ENCODE data around the gene OR1L8. TPM values are rescaled to one million over a fixed set of nuclear protein-coding genes. Genes with fewer than 3 reads are reported as not detected.

The OR1L8 gene
- total RNA-seq, 1 donor from 2014 or later, result 0.67 TPM

- no peak for DNase-seq (ENCODE audit: low read depth)
- no peak for TF ChIP-seq CTCF (IDR thresholded peaks at IDR 0.05; ENCODE audit: insufficient read depth, low read length, poor library complexity, severe bottlenecking)
- no peak within 1 kb of the TSS for H3K4me3 ChIP-seq (ENCODE audit: low read depth, low read length)
- no peaks in the 10 kb centered on the region for H3K27me3 ChIP-seq (ENCODE audit: control insufficient read depth, insufficient read depth, low read length)
- H3K36me3 ChIP-seq (ENCODE audit: control insufficient read depth, insufficient read depth, low read length), result no peaks in the 10 kb centered on the region
Observed at GRCh38 chr9:122527193-122527592, 56.0 kb downstream of the OR1L8 start, which contains the start of gene OR1N1. OR1N1 (minus strand) TSS chr9:122527293; CDS start chr9:122527293, 0 bp downstream.

- no peak for DNase-seq (ENCODE audit: low read depth)
- Histone ChIP-seq H3K36me3 (ENCODE audit: control insufficient read depth, insufficient read depth, low read length) (no peaks in the 10 kb centered on the region), H3K4me3 (ENCODE audit: low read depth, low read length) (no peak overlapping the region), H3K27me3 (ENCODE audit: control insufficient read depth, insufficient read depth, low read length) (no peaks in the 10 kb centered on the region)
- TF ChIP-seq CTCF (IDR thresholded peaks at IDR 0.05; ENCODE audit: insufficient read depth, low read length, poor library complexity, severe bottlenecking), result no peak
Observed at GRCh38 chr9:122526602-122527001, 56.6 kb downstream of the OR1L8 start.

GRCh38 chr9:122519376-122519775, 63.8 kb downstream of the OR1L8 start:
- Histone ChIP-seq H3K36me3 (ENCODE audit: control insufficient read depth, insufficient read depth, low read length) (no peaks in the 10 kb centered on the region), H3K4me3 (ENCODE audit: low read depth, low read length) (no peak overlapping the region), H3K27me3 (ENCODE audit: control insufficient read depth, insufficient read depth, low read length) (no peaks in the 10 kb centered on the region)
- no peak for DNase-seq (ENCODE audit: low read depth)
- no peak for TF ChIP-seq CTCF (IDR thresholded peaks at IDR 0.05; ENCODE audit: insufficient read depth, low read length, poor library complexity, severe bottlenecking)

- no peak for DNase-seq (ENCODE audit: low read depth)
- Histone ChIP-seq H3K27me3 (ENCODE audit: control insufficient read depth, insufficient read depth, low read length) (no peaks in the 10 kb centered on the region), H3K36me3 (ENCODE audit: control insufficient read depth, insufficient read depth, low read length) (no peaks in the 10 kb centered on the region), H3K4me3 (ENCODE audit: low read depth, low read length) (no peak within 1 kb of the TSS)
- no peak for TF ChIP-seq CTCF (IDR thresholded peaks at IDR 0.05; ENCODE audit: insufficient read depth, low read length, poor library complexity, severe bottlenecking)
Observed at GRCh38 chr9:122518841-122519240, 64.3 kb downstream of the OR1L8 start, which contains the start of gene OR1J4. OR1J4 (plus strand) TSS chr9:122519141; CDS start chr9:122519141, 0 bp downstream.

- Histone ChIP-seq H3K27me3 (ENCODE audit: control insufficient read depth, insufficient read depth, low read length) (no peaks in the 10 kb centered on the region), H3K4me3 (ENCODE audit: low read depth, low read length) (no peak overlapping the region), H3K36me3 (ENCODE audit: control insufficient read depth, insufficient read depth, low read length) (no peaks in the 10 kb centered on the region)
- no peak for TF ChIP-seq CTCF (IDR thresholded peaks at IDR 0.05; ENCODE audit: insufficient read depth, low read length, poor library complexity, severe bottlenecking)
- DNase-seq (ENCODE audit: low read depth), result no peak
Observed at GRCh38 chr9:122518226-122518625, 65.0 kb downstream of the OR1L8 start.

Other genes with a start within 250 kb of the OR1L8 start
- 0.04 and 0.07 TPM in 2 replicates for gene PTGS1, start 212.4 kb downstream of the OR1L8 start, total RNA-seq
- gene OR1J1, start 105.5 kb downstream of the OR1L8 start, total RNA-seq, result not detected in 2 replicates
- gene OR1J2, start 72.6 kb downstream of the OR1L8 start, total RNA-seq, result not detected in 2 replicates
- gene OR1J4, start 64.2 kb downstream of the OR1L8 start, total RNA-seq, result not detected in 2 replicates
- not detected in 2 replicates for gene OR1N1, start 56.1 kb downstream of the OR1L8 start, total RNA-seq
- not detected in 2 replicates for gene OR1N2, start 30.3 kb downstream of the OR1L8 start, total RNA-seq
- not detected in 2 replicates for gene OR1Q1, start 31.4 kb upstream of the OR1L8 start, total RNA-seq
- gene OR1B1, start 74.2 kb upstream of the OR1L8 start, total RNA-seq, result not detected in 2 replicates
- gene OR1L1, start 78.3 kb upstream of the OR1L8 start, total RNA-seq, result not detected in 2 replicates
- not detected in 2 replicates for gene OR1L3, start 91.7 kb upstream of the OR1L8 start, total RNA-seq
- not detected in 2 replicates for gene OR1L4, start 140.6 kb upstream of the OR1L8 start, total RNA-seq
- not detected in 2 replicates for gene OR1L6, start 158.9 kb upstream of the OR1L8 start, total RNA-seq
- not detected in 2 replicates for gene OR5C1, start 205.5 kb upstream of the OR1L8 start, total RNA-seq
- gene OR1K1, start 216.7 kb upstream of the OR1L8 start, total RNA-seq, result not detected in 2 replicates
- 18.3 and 21.3 TPM in 2 replicates for gene PDCL, start 245.2 kb upstream of the OR1L8 start, total RNA-seq